ENCODE measurements around the gene SURF2.
"Not testable (repeated sequence)": the region's sequence is repeated elsewhere in the genome, so short reads cannot be mapped to it uniquely, and the experiment has no call there.

DNA sequence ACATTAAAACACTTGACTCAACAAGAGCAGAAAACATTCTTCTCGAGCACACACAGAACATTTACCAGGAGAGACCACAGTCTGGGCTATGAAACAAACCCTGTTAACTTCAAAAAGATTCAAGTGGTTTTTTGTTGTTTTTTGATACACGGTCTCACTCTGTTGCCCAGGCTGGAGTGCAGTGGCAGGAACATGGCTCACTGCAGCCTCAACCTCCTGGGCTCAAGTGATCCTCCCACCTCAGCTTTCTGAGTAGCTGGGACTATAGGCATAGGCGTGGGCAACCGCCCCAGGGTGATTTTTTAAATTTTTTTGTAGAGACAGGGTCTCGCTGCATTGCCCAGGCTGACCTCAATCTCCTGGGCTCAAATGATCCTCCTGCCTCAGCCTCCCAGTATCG lies 29.3 kb upstream of the SURF2 start:
- TF ChIP-seq, protein P1, sequence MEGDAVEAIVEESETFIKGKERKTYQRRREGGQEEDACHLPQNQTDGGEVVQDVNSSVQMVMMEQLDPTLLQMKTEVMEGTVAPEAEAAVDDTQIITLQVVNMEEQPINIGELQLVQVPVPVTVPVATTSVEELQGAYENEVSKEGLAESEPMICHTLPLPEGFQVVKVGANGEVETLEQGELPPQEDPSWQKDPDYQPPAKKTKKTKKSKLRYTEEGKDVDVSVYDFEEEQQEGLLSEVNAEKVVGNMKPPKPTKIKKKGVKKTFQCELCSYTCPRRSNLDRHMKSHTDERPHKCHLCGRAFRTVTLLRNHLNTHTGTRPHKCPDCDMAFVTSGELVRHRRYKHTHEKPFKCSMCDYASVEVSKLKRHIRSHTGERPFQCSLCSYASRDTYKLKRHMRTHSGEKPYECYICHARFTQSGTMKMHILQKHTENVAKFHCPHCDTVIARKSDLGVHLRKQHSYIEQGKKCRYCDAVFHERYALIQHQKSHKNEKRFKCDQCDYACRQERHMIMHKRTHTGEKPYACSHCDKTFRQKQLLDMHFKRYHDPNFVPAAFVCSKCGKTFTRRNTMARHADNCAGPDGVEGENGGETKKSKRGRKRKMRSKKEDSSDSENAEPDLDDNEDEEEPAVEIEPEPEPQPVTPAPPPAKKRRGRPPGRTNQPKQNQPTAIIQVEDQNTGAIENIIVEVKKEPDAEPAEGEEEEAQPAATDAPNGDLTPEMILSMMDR (IDR thresholded peaks at IDR 0.05 in 2 of 3, conservative IDR thresholded peaks at IDR 0.05 in 1 of 3; ENCODE audit: borderline replicate concordance in 1 of 3, insufficient read depth in 1 of 3, low read depth in 2 of 3, low read length in 2 of 3): not testable (repeated sequence)
- TF ChIP-seq POLR2AphosphoS5 (IDR thresholded peaks at IDR 0.05; ENCODE audit: low read depth, low read length); POLR2A (IDR thresholded peaks at IDR 0.05; ENCODE audit: borderline replicate concordance, extremely low read depth, insufficient read depth, insufficient read length); EZH2 (IDR thresholded peaks at IDR 0.05); EZH2phosphoT487 (IDR thresholded peaks at IDR 0.05; ENCODE audit: borderline replicate concordance); SP1 (IDR thresholded peaks at IDR 0.05; ENCODE audit: low read depth): not testable (repeated sequence)
